Right cardiac atrium (tissue), 5 donors: ENCODE measurements around the gene CUL4A. TPM values are rescaled to one million over a fixed set of nuclear protein-coding genes. Genes with fewer than 3 reads are reported as not detected.
"Not testable (repeated sequence)": the region's sequence is repeated elsewhere in the genome, so short reads cannot be mapped to it uniquely, and the experiment has no call there.

ENCODE experiments used
- ATAC-seq, 2 donors: fragments of 200-7000 bp; cut with Tn5 transposase; one replicate each; pipeline versions ENCODE4 v1.8.0 to v1.9.1; 2020; ENCODE audit warnings: moderate library complexity in 2 of 2, mild to moderate bottlenecking in 1 of 2
- DNase-seq, 3 donors: peaks; one replicate each; pipeline ENCODE4 v3.0.0-alpha.2; 2020
- H3K27ac ChIP-seq: one replicate; pipeline ENCODE4 v1.5.1; 2013; ENCODE audit warnings: mild to moderate bottlenecking, low read length, control low read depth, moderate library complexity
- H3K27me3 ChIP-seq: one replicate; pipeline ENCODE4 v1.6.1; 2013; ENCODE audit not compliant: control insufficient read depth, insufficient read depth
- H3K4me1 ChIP-seq: one replicate; pipeline ENCODE4 v1.6.1; 2013; ENCODE audit warnings: low read length; ENCODE audit not compliant: control insufficient read depth, insufficient read depth
- H3K4me3 ChIP-seq: one replicate; pipeline ENCODE4 v1.5.1; 2013; ENCODE audit warnings: low read length, control low read depth
- H3K9me3 ChIP-seq: one replicate; pipeline ENCODE4 v1.6.1; 2013; ENCODE audit warnings: low read length; ENCODE audit not compliant: control insufficient read depth
- WGBS: extraction: QIAGEN DNeasy Blood & Tissue Kit; methylation state at CpG from one replicate; pipeline ENCODE4 v1.1.7; 2013; 5-methylcytosine and 5-hydroxymethylcytosine counted together
- intact Hi-C, 4 donors: fragments of 100-400 bp; cut with DNase I; formaldehyde crosslinking; loops; one replicate each; pipeline versions ENCODE4 v1.11.0 to v1.14.0; 2022 to 2023
- polyA plus RNA-seq: library from polyadenylated mRNA; stranded (reverse); fragments of 200-250 nt; gene quantifications from one replicate; pipeline ENCODE4 v1.2.3, GENCODE V29; 2013
- total RNA-seq, 4 donors: library from RNA; stranded (reverse); fragmentation: NEBNext Ultra II Directional; extraction: Animal tissue kit (Norgen Biotek cat#: 25700); gene quantifications; one replicate each; pipeline ENCODE4 v1.2.1, GENCODE V29; 2021
- donor health status: healthy with polysubstance abuse.
- donor health status: DM: no; HTN: yes; CAD: no.
- donor health status: DM: no; HTN: no; CAD: no.
- donor health status: DM: no; HTN: yes; CAD: no; lungs with severe emphysema.
- donor health status: DM: yes; HTN: yes; CAD: no.

Gene CUL4A
- total and polyA plus RNA-seq, 5 donors, result 53.1 to 113 (median 97.8) TPM

- no peaks in the 10 kb centered on the region for H3K4me1 ChIP-seq
- H3K27ac ChIP-seq, result no peak overlapping the region
- 79% methylated on average over 10 of the region's 10 CpGs for WGBS
- no peak for ATAC-seq
- H3K27me3 ChIP-seq, result no peaks in the 10 kb centered on the region
- no peaks in the 10 kb centered on the region for H3K9me3 ChIP-seq
- intact Hi-C loops, result no loop called here
- no peak overlapping the region for H3K4me3 ChIP-seq
- DNase-seq, result no peak
Measured at GRCh38 chr13:113245849-113246796, 36.7 kb downstream of the CUL4A start.

- Histone ChIP-seq H3K4me1 (no peaks in the 10 kb centered on the region), H3K27ac (no peak overlapping the region), H3K4me3 (no peak overlapping the region), H3K9me3 (no peaks in the 10 kb centered on the region), H3K27me3 (no peaks in the 10 kb centered on the region)
- intact Hi-C loops, result no loop called here
- WGBS, result 83% methylated on average over 11 of the region's 11 CpGs
- no peak for DNase-seq
- ATAC-seq, result no peak
Measured at GRCh38 chr13:113252516-113253095, 43.2 kb downstream of the CUL4A start.

- ATAC-seq, intact Hi-C loops, H3K4me1 ChIP-seq, H3K27ac ChIP-seq, H3K27me3 ChIP-seq, H3K9me3 ChIP-seq, DNase-seq, H3K4me3 ChIP-seq: not testable (repeated sequence)
- 95% methylated on average over 6 of the region's 6 CpGs for WGBS
Measured at GRCh38 chr13:113257908-113258307, 48.5 kb downstream of the CUL4A start.

GRCh38 chr13:113258321-113259054, 49.1 kb downstream of the CUL4A start:
- intact Hi-C loops, result no loop called here
- Histone ChIP-seq H3K4me1 (no peaks in the 10 kb centered on the region), H3K4me3 (no peak overlapping the region), H3K27me3 (no peaks in the 10 kb centered on the region), H3K27ac (no peak overlapping the region), H3K9me3 (no peaks in the 10 kb centered on the region)
- 89% methylated on average over 5 of the region's 5 CpGs for WGBS
- ATAC-seq, result no peak
- DNase-seq, result no peak

- intact Hi-C loops, result no loop called here
- DNase-seq (no peak), ATAC-seq (no peak)
- Histone ChIP-seq H3K27ac (no peak overlapping the region), H3K4me1 (no peaks in the 10 kb centered on the region), H3K27me3 (no peaks in the 10 kb centered on the region), H3K9me3 (no peaks in the 10 kb centered on the region), H3K4me3 (no peak overlapping the region)
- 85% methylated on average over 13 of the region's 13 CpGs for WGBS
Measured at GRCh38 chr13:113260996-113261395, 51.6 kb downstream of the CUL4A start.

GRCh38 chr13:113263016-113263415, 53.6 kb downstream of the CUL4A start:
- H3K27ac ChIP-seq, ATAC-seq, H3K27me3 ChIP-seq, H3K4me3 ChIP-seq, H3K4me1 ChIP-seq, intact Hi-C loops, H3K9me3 ChIP-seq, DNase-seq: not testable (repeated sequence)
- 85% methylated on average over 14 of the region's 14 CpGs for WGBS

GRCh38 chr13:113267642-113268405, 58.4 kb downstream of the CUL4A start:
- intact Hi-C loops, result no loop called here
- no peaks in the 10 kb centered on the region for H3K9me3 ChIP-seq
- H3K4me3 ChIP-seq, result no peak overlapping the region
- H3K4me1 ChIP-seq, result no peaks in the 10 kb centered on the region
- peak; percentile 45 to 51 for ATAC-seq
- WGBS, result 91% methylated on average over 20 of the region's 20 CpGs
- no peak for DNase-seq
- no peak overlapping the region for H3K27ac ChIP-seq
- no peaks in the 10 kb centered on the region for H3K27me3 ChIP-seq

GRCh38 chr13:113272031-113272430, 62.6 kb downstream of the CUL4A start:
- no peak overlapping the region for H3K27ac ChIP-seq

GRCh38 chr13:113272701-113273181, 63.3 kb downstream of the CUL4A start:
- Histone ChIP-seq H3K9me3 (no peaks in the 10 kb centered on the region), H3K4me3 (no peak overlapping the region), H3K27ac (no peak overlapping the region), H3K27me3 (no peaks in the 10 kb centered on the region), H3K4me1 (no peaks in the 10 kb centered on the region)
- 86% methylated on average over 10 of the region's 10 CpGs for WGBS
- ATAC-seq, result peak; percentile 36 to 44
- intact Hi-C loops, result loop anchor here in 3 of 4 donors (10.0 kb wide), 1 partner anchor 122 kb away; no protein-coding TSS in a partner anchor
- peak in 1 of 3 donors; percentile 52 for DNase-seq

More at GRCh38 chr13:113272031-113272430, 62.6 kb downstream of the CUL4A start:
- intact Hi-C loops, result loop anchor here in 3 of 4 donors (10.0 kb wide), 1 partner anchor 123 kb away; no protein-coding TSS in a partner anchor
- no peak for DNase-seq
- Histone ChIP-seq H3K9me3 (no peaks in the 10 kb centered on the region), H3K4me3 (no peak overlapping the region), H3K27me3 (no peaks in the 10 kb centered on the region), H3K4me1 (no peaks in the 10 kb centered on the region)
- no peak for ATAC-seq
- 84% methylated on average over 2 of the region's 2 CpGs for WGBS

GRCh38 chr13:113273321-113273720, 63.9 kb downstream of the CUL4A start:
- Histone ChIP-seq H3K27me3 (no peaks in the 10 kb centered on the region), H3K4me1 (no peaks in the 10 kb centered on the region), H3K4me3 (no peak overlapping the region), H3K9me3 (no peaks in the 10 kb centered on the region), H3K27ac (no peak overlapping the region)
- intact Hi-C loops, result loop anchor here in 3 of 4 donors (10.0 kb wide), 1 partner anchor 121 kb away; no protein-coding TSS in a partner anchor
- 88% methylated on average over 6 of the region's 6 CpGs for WGBS
- ATAC-seq (no peak), DNase-seq (no peak)
